Measurements from ENCODE around the gene SIGLEC5.

- TF ChIP-seq CTCF (conservative IDR thresholded peaks at IDR 0.05; ENCODE audit: low read depth in 2 of 2), result no peak
- TF ChIP-seq EZH2 (IDR thresholded peaks at IDR 0.05; ENCODE audit: low read depth, unreplicated experiment), result no peak
These were observed 17.1 kb upstream of the SIGLEC5 start for GRCh38 chr19:51647318-51647717.
